GM10847 (cell line): ENCODE results near the gene PRKCH.

Experiments used
- POLR2A ChIP-seq: IDR thresholded peaks from 2 replicates; pipeline ENCODE4 v1.6.1; 2011; ENCODE audit not compliant: insufficient read length; ENCODE audit errors: extremely low read depth

The PRKCH gene

GRCh38 chr14:61540931-61541330 is 219.6 kb downstream of the PRKCH start:
- no peak for TF ChIP-seq POLR2A

- no peak for TF ChIP-seq POLR2A
Observed at GRCh38 chr14:61542848-61543790, 221.7 kb downstream of the PRKCH start.

- TF ChIP-seq POLR2A, result no peak
Observed at GRCh38 chr14:61543946-61544345, 222.6 kb downstream of the PRKCH start.

- no peak for TF ChIP-seq POLR2A
Observed at GRCh38 chr14:61544448-61545330, 223.3 kb downstream of the PRKCH start.

- TF ChIP-seq POLR2A, result no peak
Observed at GRCh38 chr14:61545726-61546455, 224.5 kb downstream of the PRKCH start.

- no peak for TF ChIP-seq POLR2A
Observed at GRCh38 chr14:61547186-61548069, 226.0 kb downstream of the PRKCH start.

GRCh38 chr14:61549425-61549824 is 228.0 kb downstream of the PRKCH start:
- no peak for TF ChIP-seq POLR2A

GRCh38 chr14:61551384-61551783 is 230.0 kb downstream of the PRKCH start:
- no peak for TF ChIP-seq POLR2A

GRCh38 chr14:61552241-61552640 is 230.9 kb downstream of the PRKCH start:
- no peak for TF ChIP-seq POLR2A

- TF ChIP-seq POLR2A, result no peak
Observed at GRCh38 chr14:61553730-61554641, 232.6 kb downstream of the PRKCH start.

GRCh38 chr14:61555056-61555838 is 233.9 kb downstream of the PRKCH start:
- TF ChIP-seq POLR2A, result no peak

GRCh38 chr14:61556455-61556854 is 235.1 kb downstream of the PRKCH start:
- TF ChIP-seq POLR2A, result no peak

- no peak for TF ChIP-seq POLR2A
Observed at GRCh38 chr14:61557262-61557661, 235.9 kb downstream of the PRKCH start.

- TF ChIP-seq POLR2A, result no peak
Observed at GRCh38 chr14:61557854-61558253, 236.5 kb downstream of the PRKCH start.
